ENCODE measurements around the gene MTHFD1L. TPM values are rescaled to one million over a fixed set of nuclear protein-coding genes. Genes with fewer than 3 reads are reported as not detected.

Gene MTHFD1L
- total and polyA plus RNA-seq, 4 donors: 7.6 to 34.9 (median 11.0) TPM

GRCh38 chr6:151023342-151023741, 157.8 kb downstream of the MTHFD1L start:
- H3K36me3 ChIP-seq (ENCODE audit: control insufficient read depth in 4 of 4, insufficient read depth in 4 of 4, low read length in 4 of 4): peaks cover 0 to 2% (median 0%) of the 10 kb centered on the region in 4 donors
- no peak for DNase-seq
- no peak for ATAC-seq (ENCODE audit: insufficient read depth, low FRiP score)
- no peak for TF ChIP-seq CTCF (IDR thresholded peaks at IDR 0.05; ENCODE audit: control extremely low read depth, extremely low read depth)
- no peak overlapping the region for H3K9ac ChIP-seq (ENCODE audit: insufficient read depth in 1 of 2, low read length in 2 of 2)
- no peak overlapping the region for H3K27ac ChIP-seq (ENCODE audit: low read depth in 1 of 2, low read length in 1 of 2)
- H3K27me3 ChIP-seq (ENCODE audit: control insufficient read depth in 3 of 3, insufficient read depth in 3 of 3, low read length in 2 of 3): no peaks in the 10 kb centered on the region
- H3K4me1 ChIP-seq (ENCODE audit: control insufficient read depth in 5 of 5, insufficient read depth in 5 of 5, low read length in 5 of 5): peaks cover 3 to 33% (median 7%) of the 10 kb centered on the region in 5 donors
- H3K9me3 ChIP-seq (ENCODE audit: control insufficient read depth in 4 of 4, insufficient read depth in 3 of 4, low read length in 3 of 4): peaks cover 0 to 3% (median 1%) of the 10 kb centered on the region in 4 donors
- no peak overlapping the region for H3K4me3 ChIP-seq
- WGBS, 2 donors: 96 to 98% methylated on average over 5 of the region's 5 CpGs

GRCh38 chr6:151024597-151024996, 159.1 kb downstream of the MTHFD1L start:
- Histone ChIP-seq H3K9ac (ENCODE audit: insufficient read depth in 1 of 2, low read length in 2 of 2) (no peak overlapping the region), H3K4me1 (ENCODE audit: control insufficient read depth in 5 of 5, insufficient read depth in 5 of 5, low read length in 5 of 5) (peaks cover under 1 to 21% (median 4%) of the 10 kb centered on the region in 5 donors), H3K4me3 (no peak overlapping the region), H3K36me3 (ENCODE audit: control insufficient read depth in 4 of 4, insufficient read depth in 4 of 4, low read length in 4 of 4) (peaks cover 0 to 2% (median 0%) of the 10 kb centered on the region in 4 donors), H3K27ac (ENCODE audit: low read depth in 1 of 2, low read length in 1 of 2) (no peak overlapping the region), H3K9me3 (ENCODE audit: control insufficient read depth in 4 of 4, insufficient read depth in 3 of 4, low read length in 3 of 4) (peaks cover 0 to 5% (median 1%) of the 10 kb centered on the region in 4 donors), H3K27me3 (ENCODE audit: control insufficient read depth in 3 of 3, insufficient read depth in 3 of 3, low read length in 2 of 3) (no peaks in the 10 kb centered on the region)
- 78 to 87% methylated on average over 7 of the region's 7 CpGs for WGBS, 2 donors
- TF ChIP-seq CTCF (IDR thresholded peaks at IDR 0.05; ENCODE audit: control extremely low read depth, extremely low read depth): no peak
- DNase-seq: no peak
- ATAC-seq (ENCODE audit: insufficient read depth, low FRiP score): no peak

GRCh38 chr6:151025076-151025475, 159.6 kb downstream of the MTHFD1L start:
- H3K4me1 ChIP-seq (ENCODE audit: control insufficient read depth in 5 of 5, insufficient read depth in 5 of 5, low read length in 5 of 5): peaks cover 0 to 16% (median 4%) of the 10 kb centered on the region in 5 donors
- H3K27ac ChIP-seq (ENCODE audit: low read depth in 1 of 2, low read length in 1 of 2): no peak overlapping the region
- DNase-seq (no peak), ATAC-seq (ENCODE audit: insufficient read depth, low FRiP score) (no peak)
- WGBS, 2 donors: 92 to 93% methylated on average over 16 of the region's 16 CpGs
- H3K9me3 ChIP-seq (ENCODE audit: control insufficient read depth in 4 of 4, insufficient read depth in 3 of 4, low read length in 3 of 4): peaks cover 0 to 5% (median 1%) of the 10 kb centered on the region in 4 donors
- TF ChIP-seq CTCF (IDR thresholded peaks at IDR 0.05; ENCODE audit: control extremely low read depth, extremely low read depth): no peak
- peaks cover 0 to 2% (median 0%) of the 10 kb centered on the region in 4 donors for H3K36me3 ChIP-seq (ENCODE audit: control insufficient read depth in 4 of 4, insufficient read depth in 4 of 4, low read length in 4 of 4)
- H3K9ac ChIP-seq (ENCODE audit: insufficient read depth in 1 of 2, low read length in 2 of 2): no peak overlapping the region
- H3K4me3 ChIP-seq: no peak overlapping the region
- no peaks in the 10 kb centered on the region for H3K27me3 ChIP-seq (ENCODE audit: control insufficient read depth in 3 of 3, insufficient read depth in 3 of 3, low read length in 2 of 3)
